PC-9 (cell line): ENCODE data around the gene PPFIA4. TPM values are rescaled to one million over a fixed set of nuclear protein-coding genes. Genes with fewer than 3 reads are reported as not detected.

ENCODE experiments used
- BruUV-seq: library from RNA; stranded (reverse); fragments of 400-500 nt; replicated peaks from 2 replicates; lab custom pipeline; 2021; lab: Mats Ljungman, UMichigan
- CTCF ChIA-PET: fragments of 300-600 bp; sonication (Branson Sonifier 250); formaldehyde crosslinking; loops from one replicate; lab custom pipeline; 2022; ENCODE audit warnings: antibody characterized with exemption; lab: Charles Lee
- POLR2A ChIA-PET: fragments of 300-600 bp; sonication (Branson Sonifier 250); formaldehyde crosslinking; loops from one replicate; lab custom pipeline; 2022; ENCODE audit warnings: antibody characterized with exemption; ENCODE audit not compliant: unreplicated experiment; lab: Charles Lee
- DNase-seq, 2 experiments: peaks; one replicate each; pipeline versions ENCODE4 v3.0.0 to v3.0.0-alpha.2; 2015 to 2022; ENCODE audit warnings: mixed read lengths in 1 of 2
- H2AFZ ChIP-seq: fragments of 200-600 bp; sonication (generic); 2 replicates; pipeline ENCODE4 v1.8.1; 2017; ENCODE audit warnings: antibody characterized with exemption
- H3F3A ChIP-seq: fragments of 200-600 bp; sonication (generic); 2 replicates; pipeline ENCODE4 v1.8.1; 2017; ENCODE audit warnings: antibody characterized with exemption, mild to moderate bottlenecking, low read depth; ENCODE audit not compliant: insufficient read depth
- H3K27ac ChIP-seq: fragments of 200-600 bp; sonication (generic); 2 replicates; pipeline ENCODE4 v1.6.1; 2016; ENCODE audit warnings: mixed run types
- H3K27me3 ChIP-seq: fragments of 200-600 bp; sonication (generic); 2 replicates; pipeline ENCODE4 v1.6.1; 2016; ENCODE audit warnings: low read depth, mixed run types; ENCODE audit not compliant: insufficient read depth
- H3K36me3 ChIP-seq: fragments of 200-600 bp; sonication (generic); 2 replicates; pipeline ENCODE4 v1.6.1; 2016; ENCODE audit warnings: low read depth, mixed run types
- H3K4me1 ChIP-seq: fragments of 200-600 bp; sonication (generic); replicated peaks from 2 replicates; pipeline ENCODE4 v1.6.1; 2016; ENCODE audit warnings: mixed run types; ENCODE audit not compliant: insufficient read depth
- H3K4me2 ChIP-seq: fragments of 200-600 bp; sonication (generic); 2 replicates; pipeline ENCODE4 v1.6.1; 2017; ENCODE audit warnings: mixed run types
- H3K4me3 ChIP-seq: fragments of 200-600 bp; sonication (generic); 2 replicates; pipeline ENCODE4 v1.6.1; 2016; ENCODE audit warnings: mixed run types
- H3K79me2 ChIP-seq: fragments of 200-600 bp; sonication (generic); 2 replicates; pipeline ENCODE4 v1.6.1; 2017; ENCODE audit warnings: low read depth, mixed run types
- H3K9me2 ChIP-seq: fragments of 200-600 bp; sonication (generic); 2 replicates; pipeline ENCODE4 v1.8.1; 2017; ENCODE audit warnings: mild to moderate bottlenecking; ENCODE audit not compliant: insufficient read depth
- H3K9me3 ChIP-seq: fragments of 200-600 bp; sonication (generic); 2 replicates; pipeline ENCODE4 v1.8.1; 2016; ENCODE audit warnings: low read depth; ENCODE audit not compliant: insufficient read depth
- H4K20me1 ChIP-seq: fragments of 200-600 bp; sonication (generic); 2 replicates; pipeline ENCODE4 v1.8.1; 2017; ENCODE audit not compliant: insufficient read depth
- EZH2 ChIP-seq: fragments of 200-600 bp; sonication (generic); IDR thresholded peaks from 2 replicates; pipeline ENCODE4 v1.8.0; 2017; ENCODE audit warnings: antibody characterized with exemption, low read depth
- intact Hi-C: fragments of 100-400 bp; cut with micrococcal nuclease; formaldehyde crosslinking; loops from one replicate; pipeline ENCODE4 v1.10.0; 2022; ENCODE audit not compliant: unreplicated experiment
- total RNA-seq: library from RNA; stranded (reverse); gene quantifications from 2 replicates; pipeline ENCODE4 v1.2.3, GENCODE V29; 2021
- TF ChIP-seq, protein P1 (sequence below): fragments of 200-600 bp; sonication (generic); conservative IDR thresholded peaks from 2 replicates; pipeline ENCODE4 v1.6.1; 2017; ENCODE audit warnings: mixed run types, antibody characterized with exemption, mild to moderate bottlenecking, moderate library complexity

The PPFIA4 gene
- total RNA-seq, 1 experiment from 2014 or later: 1.2 TPM

GRCh38 chr1:203089651-203090045 lies 63.4 kb downstream of the PPFIA4 start:
- Histone ChIP-seq H3K4me1 (peaks cover 17% of the 10 kb centered on the region), H4K20me1 (no peaks in the 10 kb centered on the region), H3K79me2 (no peaks in the 10 kb centered on the region), H3F3A (no peaks in the 10 kb centered on the region), H3K27me3 (no peaks in the 10 kb centered on the region), H3K27ac (no peak overlapping the region), H3K36me3 (no peaks in the 10 kb centered on the region), H3K4me2 (no peak overlapping the region), H3K9me3 (0 out of 2 replicates have a peak, but pooled peaks cover 4% of the 10 kb centered on the region), H3K4me3 (no peak overlapping the region), H3K9me2 (no peaks in the 10 kb centered on the region), H2AFZ (no peak overlapping the region)
- intact Hi-C loops: no loop called here
- ChIA-PET POLR2A (no interaction called here), CTCF (interaction anchor here (0.5 kb wide), 1 partner anchor 54 kb away, joined by 4 read pairs; no protein-coding TSS in a partner anchor)
- BruUV-seq: no TSS peak
- no peak for DNase-seq
- no peak for TF ChIP-seq EZH2
- TF ChIP-seq, protein P1, sequence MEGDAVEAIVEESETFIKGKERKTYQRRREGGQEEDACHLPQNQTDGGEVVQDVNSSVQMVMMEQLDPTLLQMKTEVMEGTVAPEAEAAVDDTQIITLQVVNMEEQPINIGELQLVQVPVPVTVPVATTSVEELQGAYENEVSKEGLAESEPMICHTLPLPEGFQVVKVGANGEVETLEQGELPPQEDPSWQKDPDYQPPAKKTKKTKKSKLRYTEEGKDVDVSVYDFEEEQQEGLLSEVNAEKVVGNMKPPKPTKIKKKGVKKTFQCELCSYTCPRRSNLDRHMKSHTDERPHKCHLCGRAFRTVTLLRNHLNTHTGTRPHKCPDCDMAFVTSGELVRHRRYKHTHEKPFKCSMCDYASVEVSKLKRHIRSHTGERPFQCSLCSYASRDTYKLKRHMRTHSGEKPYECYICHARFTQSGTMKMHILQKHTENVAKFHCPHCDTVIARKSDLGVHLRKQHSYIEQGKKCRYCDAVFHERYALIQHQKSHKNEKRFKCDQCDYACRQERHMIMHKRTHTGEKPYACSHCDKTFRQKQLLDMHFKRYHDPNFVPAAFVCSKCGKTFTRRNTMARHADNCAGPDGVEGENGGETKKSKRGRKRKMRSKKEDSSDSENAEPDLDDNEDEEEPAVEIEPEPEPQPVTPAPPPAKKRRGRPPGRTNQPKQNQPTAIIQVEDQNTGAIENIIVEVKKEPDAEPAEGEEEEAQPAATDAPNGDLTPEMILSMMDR: no peak

DNA sequence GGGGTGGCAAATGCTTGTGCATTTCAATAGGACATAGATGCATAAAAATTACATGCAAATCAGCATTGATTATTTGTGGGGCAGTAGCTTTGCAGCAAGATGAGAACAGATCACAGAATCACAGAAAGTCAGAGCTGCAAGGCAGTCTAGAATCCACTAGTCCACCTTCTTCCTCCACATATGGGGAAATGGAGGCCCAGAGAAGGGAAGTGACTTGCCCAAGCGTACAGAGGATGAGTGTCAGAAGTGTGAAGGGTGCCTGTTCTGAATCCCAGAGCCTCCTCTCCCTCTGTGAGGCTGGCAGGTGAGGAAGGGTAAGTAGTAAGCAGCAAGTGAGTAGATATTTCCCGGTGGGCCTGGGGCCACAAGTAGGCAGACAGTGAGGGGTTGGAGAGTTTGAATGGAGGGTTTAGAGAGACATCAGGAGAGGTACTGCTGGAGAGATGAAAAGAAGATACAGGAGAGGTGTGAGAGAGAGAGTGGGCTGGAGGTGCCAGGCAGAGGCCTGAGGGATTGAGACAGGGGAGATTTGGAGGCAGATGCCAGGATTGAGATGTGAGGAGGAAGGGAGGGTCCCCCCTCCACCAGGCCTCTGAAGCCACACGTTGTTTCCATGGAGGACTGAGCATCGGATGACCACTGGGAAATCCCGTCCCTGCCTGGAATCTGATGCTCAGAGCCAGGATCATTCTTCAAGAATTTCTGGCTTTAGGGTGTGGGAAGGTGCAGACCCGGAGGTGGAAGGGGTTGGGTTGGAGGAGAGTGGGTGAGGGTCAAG lies 64.3 kb downstream of the PPFIA4 start:
- H4K20me1 ChIP-seq: no peaks in the 10 kb centered on the region
- no peaks in the 10 kb centered on the region for H3K9me2 ChIP-seq
- H3K27ac ChIP-seq: no peak overlapping the region
- ChIA-PET POLR2A (no interaction called here), CTCF (no interaction called here)
- H3K4me2 ChIP-seq: no peak overlapping the region
- no TSS peak for BruUV-seq
- intact Hi-C loops: no loop called here
- H3K79me2 ChIP-seq: no peaks in the 10 kb centered on the region
- 0 out of 2 replicates have a peak, but pooled peaks cover 14% of the 10 kb centered on the region for H3K9me3 ChIP-seq
- TF ChIP-seq, protein P1: no peak
- no peak for TF ChIP-seq EZH2
- H3F3A ChIP-seq: no peaks in the 10 kb centered on the region
- peaks cover 10% of the 10 kb centered on the region; the same call in 1 of the 2 replicates for H3K4me1 ChIP-seq
- H3K27me3 ChIP-seq: no peaks in the 10 kb centered on the region
- no peaks in the 10 kb centered on the region for H3K36me3 ChIP-seq
- H2AFZ ChIP-seq: no peak overlapping the region
- H3K4me3 ChIP-seq: no peak overlapping the region
- DNase-seq: no peak

DNA sequence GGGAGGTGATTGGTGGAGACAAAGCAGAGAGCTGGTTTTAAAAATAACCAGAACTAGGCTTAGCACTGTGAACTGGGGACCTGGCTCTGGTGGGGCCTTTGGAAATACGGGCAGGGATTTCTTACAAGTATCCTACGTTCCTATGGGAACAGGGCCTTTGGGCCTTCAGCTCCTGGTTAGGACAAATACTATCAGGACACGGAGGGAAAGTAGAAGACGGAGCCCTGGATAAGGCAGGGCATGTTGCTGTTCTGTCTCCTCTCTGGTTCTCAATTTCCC lies 64.8 kb downstream of the PPFIA4 start:
- CTCF ChIA-PET: no interaction called here
- Histone ChIP-seq H3K4me1 (peaks cover 10% of the 10 kb centered on the region; the same call in 1 of the 2 replicates), H3K27me3 (no peaks in the 10 kb centered on the region), H3K27ac (no peak overlapping the region), H2AFZ (no peak overlapping the region), H3F3A (no peaks in the 10 kb centered on the region), H4K20me1 (no peaks in the 10 kb centered on the region), H3K4me3 (no peak overlapping the region), H3K36me3 (no peaks in the 10 kb centered on the region), H3K4me2 (no peak overlapping the region), H3K9me3 (0 out of 2 replicates have a peak, but pooled peaks cover 19% of the 10 kb centered on the region), H3K79me2 (no peaks in the 10 kb centered on the region), H3K9me2 (no peaks in the 10 kb centered on the region)
- TF ChIP-seq, protein P1: no peak
- TF ChIP-seq EZH2: no peak
- intact Hi-C loops: no loop called here
- DNase-seq: no peak
- BruUV-seq: no TSS peak
- POLR2A ChIA-PET: no interaction called here
